Tibial artery (tissue), 4 donors: Measurements from ENCODE around the gene BAMBI.

Experiments
- DNase-seq, 2 donors: peaks; one replicate each; pipeline ENCODE4 v3.0.0-alpha.2; 2019
- H3K27ac ChIP-seq, 2 donors: fragments of 200-600 bp; sonication (generic) in 1 of 2; 1 replicate in 1 of 2; 2 replicates in 1 of 2; pipeline ENCODE4 v1.5.1; 2018 to 2019; ENCODE audit warnings: mild to moderate bottlenecking in 1 of 2
- H3K27me3 ChIP-seq, 2 donors: fragments of 200-600 bp; sonication (generic) in 1 of 2; one replicate each; pipeline versions ENCODE4 v1.5.1 to v1.6.0; 2016 to 2019
- H3K36me3 ChIP-seq, 3 donors: fragments of 200-600 bp; sonication (generic) in 2 of 3; one replicate each; pipeline ENCODE4 v1.5.1; 2016 to 2019; ENCODE audit warnings: mild to moderate bottlenecking in 2 of 3
- H3K4me1 ChIP-seq, 4 donors: fragments of 200-600 bp; sonication (generic) in 2 of 4; 1 replicate in 3 of 4; 2 replicates in 1 of 4; pipeline ENCODE4 v1.5.1; 2016 to 2019
- H3K4me3 ChIP-seq, 2 donors: fragments of 200-600 bp; sonication (generic) in 1 of 2; 1 replicate in 1 of 2; 2 replicates in 1 of 2; pipeline ENCODE4 v1.5.1; 2018 to 2019; ENCODE audit warnings: mild to moderate bottlenecking in 2 of 2
- H3K9me3 ChIP-seq, 3 donors: fragments of 200-600 bp; sonication (generic) in 1 of 3; one replicate each; pipeline ENCODE4 v1.5.1; 2016 to 2019
- intact Hi-C: fragments of 100-400 bp; cut with DNase I; formaldehyde crosslinking; loops from one replicate; pipeline ENCODE4 v1.15.0; 2023; ENCODE audit warnings: low total_unique reads
- TF ChIP-seq, protein P1 (sequence below), 2 experiments: fragments of 200-600 bp in 1 of 2; fragments of 450-650 bp in 1 of 2; IDR thresholded peaks; one replicate each; pipeline ENCODE4 v1.5.1; 2017 to 2019; ENCODE audit warnings: antibody characterized with exemption in 2 of 2, mild to moderate bottlenecking in 1 of 2, moderate library complexity in 1 of 2

The BAMBI gene

DNA sequence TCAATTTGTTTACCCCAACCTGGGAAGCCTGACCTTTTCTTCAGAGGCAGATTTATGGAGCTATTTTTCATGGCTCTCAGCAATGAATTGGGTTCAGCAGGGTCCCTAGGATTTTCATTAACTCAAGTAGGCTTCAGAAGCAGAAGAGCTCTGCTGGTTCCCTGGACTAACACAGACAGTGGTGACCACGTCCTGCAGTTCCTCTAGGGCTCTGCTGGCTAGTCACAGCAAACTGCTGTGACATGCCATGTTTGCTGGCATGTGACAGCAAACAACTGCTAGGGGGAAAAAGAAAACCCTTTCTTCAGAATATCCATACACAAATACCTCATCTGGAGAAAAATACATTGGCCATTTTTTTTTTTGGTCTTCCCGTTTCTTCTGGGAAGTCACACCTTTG lies 13.2 kb downstream of the BAMBI start:
- Histone ChIP-seq H3K27me3 (no peaks in the 10 kb centered on the region), H3K27ac (no peak overlapping the region), H3K36me3 (no peaks in the 10 kb centered on the region), H3K4me1 (peaks cover 0 to 16% (median 1%) of the 10 kb centered on the region in 4 donors), H3K9me3 (no peaks in the 10 kb centered on the region), H3K4me3 (no peak overlapping the region)
- intact Hi-C loops = no loop called here
- no peak for DNase-seq
- TF ChIP-seq, protein P1, sequence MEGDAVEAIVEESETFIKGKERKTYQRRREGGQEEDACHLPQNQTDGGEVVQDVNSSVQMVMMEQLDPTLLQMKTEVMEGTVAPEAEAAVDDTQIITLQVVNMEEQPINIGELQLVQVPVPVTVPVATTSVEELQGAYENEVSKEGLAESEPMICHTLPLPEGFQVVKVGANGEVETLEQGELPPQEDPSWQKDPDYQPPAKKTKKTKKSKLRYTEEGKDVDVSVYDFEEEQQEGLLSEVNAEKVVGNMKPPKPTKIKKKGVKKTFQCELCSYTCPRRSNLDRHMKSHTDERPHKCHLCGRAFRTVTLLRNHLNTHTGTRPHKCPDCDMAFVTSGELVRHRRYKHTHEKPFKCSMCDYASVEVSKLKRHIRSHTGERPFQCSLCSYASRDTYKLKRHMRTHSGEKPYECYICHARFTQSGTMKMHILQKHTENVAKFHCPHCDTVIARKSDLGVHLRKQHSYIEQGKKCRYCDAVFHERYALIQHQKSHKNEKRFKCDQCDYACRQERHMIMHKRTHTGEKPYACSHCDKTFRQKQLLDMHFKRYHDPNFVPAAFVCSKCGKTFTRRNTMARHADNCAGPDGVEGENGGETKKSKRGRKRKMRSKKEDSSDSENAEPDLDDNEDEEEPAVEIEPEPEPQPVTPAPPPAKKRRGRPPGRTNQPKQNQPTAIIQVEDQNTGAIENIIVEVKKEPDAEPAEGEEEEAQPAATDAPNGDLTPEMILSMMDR (IDR thresholded peaks at IDR 0.05) = no peak

DNA sequence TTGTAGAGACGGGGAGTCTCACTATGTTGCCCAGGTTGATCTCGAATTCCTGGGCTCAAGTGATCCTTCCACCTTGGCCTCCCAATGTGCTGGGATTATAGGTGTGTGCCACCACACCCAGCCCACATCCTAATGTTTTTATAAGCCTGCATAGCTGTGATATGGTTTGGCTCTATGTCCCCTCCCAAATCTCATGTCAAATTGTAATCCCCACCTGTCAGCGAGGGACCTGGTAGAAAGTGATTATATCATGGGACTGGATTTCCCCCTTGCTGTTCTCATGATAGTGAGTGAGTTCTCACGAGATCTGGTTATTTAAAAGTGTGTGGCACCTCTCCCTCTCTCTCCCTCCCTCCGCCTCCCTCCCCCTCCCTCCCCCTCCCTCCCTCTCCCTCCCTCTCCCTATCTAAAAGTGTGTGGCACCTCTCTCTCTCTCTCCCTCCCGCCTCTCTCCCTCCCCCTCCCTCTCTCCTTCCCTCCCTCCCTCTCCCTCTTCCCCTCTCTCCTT lies 13.9 kb downstream of the BAMBI start:
- Histone ChIP-seq H3K27me3 (no peaks in the 10 kb centered on the region), H3K9me3 (no peaks in the 10 kb centered on the region), H3K4me3 (no peak overlapping the region), H3K36me3 (no peaks in the 10 kb centered on the region), H3K27ac (no peak overlapping the region), H3K4me1 (peaks cover 0 to 16% (median 1%) of the 10 kb centered on the region in 4 donors)
- TF ChIP-seq, protein P1 (IDR thresholded peaks at IDR 0.05) = no peak
- intact Hi-C loops = no loop called here
- no peak for DNase-seq

DNA sequence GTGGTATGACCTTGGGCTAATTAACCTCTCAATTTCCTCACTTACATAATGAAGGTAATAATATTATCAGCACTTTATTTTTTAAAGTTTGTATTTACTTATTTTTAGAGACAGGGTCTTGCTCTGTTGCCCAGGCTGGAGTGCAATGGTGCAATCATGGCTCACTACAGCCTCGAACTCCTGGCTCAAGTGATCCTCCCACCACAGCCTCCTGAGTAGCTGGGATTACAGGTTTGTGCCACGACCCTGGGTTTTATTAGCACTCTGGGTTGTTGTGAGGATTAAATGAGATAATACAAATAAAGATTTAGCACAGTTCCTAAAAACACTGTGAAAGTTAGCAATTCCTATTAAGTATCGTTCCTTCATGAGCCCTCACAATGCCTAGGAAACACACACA lies 14.7 kb downstream of the BAMBI start:
- no peaks in the 10 kb centered on the region for H3K27me3 ChIP-seq

DNA sequence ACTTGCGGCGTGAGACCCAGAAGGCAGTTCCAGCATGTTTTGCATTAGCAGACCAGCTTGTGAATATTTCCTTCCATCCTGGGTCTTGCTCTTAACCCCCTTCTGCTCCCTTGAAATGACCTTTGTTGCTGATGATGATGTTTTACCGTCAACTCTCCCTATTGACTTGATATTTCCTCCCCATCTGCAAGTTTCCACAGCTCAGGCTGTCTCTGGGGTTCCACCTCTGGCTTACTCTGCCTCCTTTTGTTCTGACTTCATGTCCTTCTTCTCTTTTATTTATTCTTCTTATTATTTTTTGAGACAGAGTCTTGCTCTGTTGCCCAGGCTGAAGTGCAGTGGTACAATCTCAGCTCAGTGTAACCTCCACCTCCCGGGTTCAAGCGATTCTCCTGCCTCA lies 17.2 kb downstream of the BAMBI start:
- H3K4me1 ChIP-seq = no peaks in the 10 kb centered on the region
- no peaks in the 10 kb centered on the region for H3K9me3 ChIP-seq
- H3K4me3 ChIP-seq = no peak overlapping the region
- no peak overlapping the region for H3K27ac ChIP-seq
- H3K27me3 ChIP-seq = no peaks in the 10 kb centered on the region
- intact Hi-C loops = no loop called here
- DNase-seq = no peak
- H3K36me3 ChIP-seq = no peaks in the 10 kb centered on the region
- TF ChIP-seq, protein P1 (IDR thresholded peaks at IDR 0.05) = no peak

More for the DNA sequence above, 14.7 kb downstream of the BAMBI start:
- Histone ChIP-seq H3K36me3 (no peaks in the 10 kb centered on the region), H3K4me3 (no peak overlapping the region), H3K4me1 (peaks cover 0 to 14% (median 1%) of the 10 kb centered on the region in 4 donors), H3K27ac (no peak overlapping the region), H3K9me3 (no peaks in the 10 kb centered on the region)
- no peak for DNase-seq
- TF ChIP-seq, protein P1 (IDR thresholded peaks at IDR 0.05) = no peak
- intact Hi-C loops = no loop called here

DNA sequence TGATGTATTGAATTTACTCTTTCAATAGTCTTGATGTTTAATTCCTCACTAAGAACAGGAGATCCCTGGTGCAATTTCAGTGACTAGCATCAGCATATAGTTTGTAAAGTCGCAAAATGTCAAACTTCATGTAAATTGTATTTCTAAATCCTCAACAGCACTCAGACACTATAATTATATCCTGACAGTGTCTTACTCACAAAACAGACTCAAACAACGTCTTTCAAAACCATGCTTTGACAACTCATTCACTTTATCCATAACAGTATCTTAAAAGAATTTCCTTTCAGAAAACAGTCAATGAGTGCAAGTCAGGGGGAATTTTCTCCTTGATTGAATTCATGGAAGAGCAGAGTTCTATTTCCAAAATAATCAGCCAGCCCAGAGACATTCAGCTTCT lies 20.8 kb downstream of the BAMBI start:
- TF ChIP-seq, protein P1 (IDR thresholded peaks at IDR 0.05) = no peak

More for the DNA sequence above, 20.8 kb downstream of the BAMBI start:
- Histone ChIP-seq H3K4me1 (no peaks in the 10 kb centered on the region), H3K9me3 (no peaks in the 10 kb centered on the region), H3K27me3 (no peaks in the 10 kb centered on the region), H3K4me3 (no peak overlapping the region), H3K27ac (no peak overlapping the region), H3K36me3 (no peaks in the 10 kb centered on the region)
- intact Hi-C loops = no loop called here
- DNase-seq = no peak
